ENCODE measurements around the gene NOL9. TPM values are rescaled to one million over a fixed set of nuclear protein-coding genes. Genes with fewer than 3 reads are reported as not detected.

Gene NOL9
- total RNA-seq, 4 donors from 2014 or later, result 4.7 to 44.8 (median 23.7) TPM

GRCh38 chr1:6588893-6589520, 34.7 kb upstream of the NOL9 start:
- Histone ChIP-seq H3K9me3 (no peaks in the 10 kb centered on the region), H3K36me3 (no peaks in the 10 kb centered on the region), H3K4me1 (no peaks in the 10 kb centered on the region), H3K27me3 (no peaks in the 10 kb centered on the region), H3K4me3 (no peak overlapping the region), H3K27ac (no peak overlapping the region)
- intact Hi-C loops (cut with DNase I; ENCODE audit: low total_unique reads), result no loop called here
- no peak for DNase-seq
- TF ChIP-seq CTCF (IDR thresholded peaks at IDR 0.05), result no peak
- TF ChIP-seq POLR2A (IDR thresholded peaks at IDR 0.05), result no peak

- H3K36me3 ChIP-seq, result no peaks in the 10 kb centered on the region
- no peaks in the 10 kb centered on the region for H3K27me3 ChIP-seq
- TF ChIP-seq CTCF (IDR thresholded peaks at IDR 0.05) (no peak), POLR2A (IDR thresholded peaks at IDR 0.05) (no peak)
- no peak overlapping the region for H3K4me3 ChIP-seq
- H3K4me1 ChIP-seq, result no peaks in the 10 kb centered on the region
- intact Hi-C loops (cut with DNase I; ENCODE audit: low total_unique reads), result no loop called here
- H3K9me3 ChIP-seq, result no peaks in the 10 kb centered on the region
- H3K27ac ChIP-seq, result no peak overlapping the region
- DNase-seq, result no peak
Measured at GRCh38 chr1:6588128-6588892, 34.0 kb upstream of the NOL9 start.

- no peaks in the 10 kb centered on the region for H3K27me3 ChIP-seq
- no peaks in the 10 kb centered on the region for H3K36me3 ChIP-seq
- H3K4me1 ChIP-seq, result no peaks in the 10 kb centered on the region
- no peak overlapping the region for H3K27ac ChIP-seq
- no peak for DNase-seq
- no peaks in the 10 kb centered on the region for H3K9me3 ChIP-seq
- H3K4me3 ChIP-seq, result no peak overlapping the region
- no peak for TF ChIP-seq POLR2A (IDR thresholded peaks at IDR 0.05)
- TF ChIP-seq CTCF (IDR thresholded peaks at IDR 0.05), result no peak
- intact Hi-C loops (cut with DNase I; ENCODE audit: low total_unique reads), result no loop called here
Measured at GRCh38 chr1:6587261-6588005, 33.1 kb upstream of the NOL9 start.

- Histone ChIP-seq H3K4me3 (no peak overlapping the region), H3K9me3 (no peaks in the 10 kb centered on the region), H3K27me3 (no peaks in the 10 kb centered on the region), H3K36me3 (no peaks in the 10 kb centered on the region), H3K4me1 (no peaks in the 10 kb centered on the region), H3K27ac (no peak overlapping the region)
- no peak for TF ChIP-seq CTCF (IDR thresholded peaks at IDR 0.05)
- TF ChIP-seq POLR2A (IDR thresholded peaks at IDR 0.05), result no peak
- intact Hi-C loops (cut with DNase I; ENCODE audit: low total_unique reads), result no loop called here
- DNase-seq, result no peak
Measured at GRCh38 chr1:6586404-6586816, 32.1 kb upstream of the NOL9 start.

GRCh38 chr1:6585841-6586240, 31.5 kb upstream of the NOL9 start:
- no peak for DNase-seq
- H3K27ac ChIP-seq, result no peak overlapping the region
- intact Hi-C loops (cut with DNase I; ENCODE audit: low total_unique reads), result no loop called here
- H3K4me3 ChIP-seq, result no peak overlapping the region
- TF ChIP-seq POLR2A (IDR thresholded peaks at IDR 0.05), result no peak
- H3K27me3 ChIP-seq, result no peaks in the 10 kb centered on the region
- no peaks in the 10 kb centered on the region for H3K36me3 ChIP-seq
- peaks cover 0 to 4% of the 10 kb centered on the region in 2 donors for H3K4me1 ChIP-seq
- H3K9me3 ChIP-seq, result no peaks in the 10 kb centered on the region
